Left ventricle myocardium inferior (tissue), 1 donor: ENCODE measurements around the gene KDM4C. TPM values are rescaled to one million over a fixed set of nuclear protein-coding genes. Genes with fewer than 3 reads are reported as not detected.
A peak's percentile ranks its signal among the peaks of the same experiment; 100 is the strongest.

Experiments used
- DNase-seq: peaks from one replicate; pipeline ENCODE4 v3.0.0-alpha.2; 2020
- H3K27ac ChIP-seq: fragments of 200-600 bp; replicated peaks from 2 replicates; pipeline ENCODE4 v1.8.0; 2021
- H3K27me3 ChIP-seq: fragments of 200-600 bp; 2 replicates; pipeline ENCODE4 v1.8.0; 2021; ENCODE audit warnings: low read depth
- H3K36me3 ChIP-seq: fragments of 200-600 bp; 2 replicates; pipeline ENCODE4 v1.8.0; 2021
- H3K4me1 ChIP-seq: fragments of 200-600 bp; 2 replicates; pipeline ENCODE4 v1.8.0; 2021
- H3K4me3 ChIP-seq: fragments of 200-600 bp; 2 replicates; pipeline ENCODE4 v1.8.0; 2021; ENCODE audit warnings: mild to moderate bottlenecking, moderate library complexity
- H3K9me3 ChIP-seq: fragments of 200-600 bp; replicated peaks from 2 replicates; pipeline ENCODE4 v1.8.0; 2021
- intact Hi-C: fragments of 100-400 bp; cut with micrococcal nuclease; formaldehyde crosslinking; loops from one replicate; pipeline ENCODE4 v1.11.0; 2022
- total RNA-seq: library from RNA; stranded (reverse); fragmentation: NEBNext Ultra II Directional; extraction: Animal tissue kit (Norgen Biotek cat#: 25700); gene quantifications from one replicate; pipeline ENCODE4 v1.2.1, GENCODE V29; 2021
- TF ChIP-seq, protein P1 (sequence below): fragments of 200-600 bp; IDR thresholded peaks from 2 replicates; pipeline ENCODE4 v1.8.0; 2021; ENCODE audit warnings: antibody characterized with exemption, mild to moderate bottlenecking, borderline replicate concordance
- donor health status: DM: no; HTN: yes; CAD: no; lungs with severe emphysema.

The KDM4C gene
- total RNA-seq, 1 donor from 2014 or later, result 14.1 TPM

- intact Hi-C loops, result no loop called here
- H3K27ac ChIP-seq, result no peak overlapping the region
- H3K36me3 ChIP-seq, result peaks cover 38% of the 10 kb centered on the region
Observed at GRCh38 chr9:7169717-7170389, 412.1 kb downstream of the KDM4C start.

GRCh38 chr9:7171396-7172153 is 413.8 kb downstream of the KDM4C start:
- DNase-seq, result no peak
- intact Hi-C loops, result no loop called here
- TF ChIP-seq, protein P1, sequence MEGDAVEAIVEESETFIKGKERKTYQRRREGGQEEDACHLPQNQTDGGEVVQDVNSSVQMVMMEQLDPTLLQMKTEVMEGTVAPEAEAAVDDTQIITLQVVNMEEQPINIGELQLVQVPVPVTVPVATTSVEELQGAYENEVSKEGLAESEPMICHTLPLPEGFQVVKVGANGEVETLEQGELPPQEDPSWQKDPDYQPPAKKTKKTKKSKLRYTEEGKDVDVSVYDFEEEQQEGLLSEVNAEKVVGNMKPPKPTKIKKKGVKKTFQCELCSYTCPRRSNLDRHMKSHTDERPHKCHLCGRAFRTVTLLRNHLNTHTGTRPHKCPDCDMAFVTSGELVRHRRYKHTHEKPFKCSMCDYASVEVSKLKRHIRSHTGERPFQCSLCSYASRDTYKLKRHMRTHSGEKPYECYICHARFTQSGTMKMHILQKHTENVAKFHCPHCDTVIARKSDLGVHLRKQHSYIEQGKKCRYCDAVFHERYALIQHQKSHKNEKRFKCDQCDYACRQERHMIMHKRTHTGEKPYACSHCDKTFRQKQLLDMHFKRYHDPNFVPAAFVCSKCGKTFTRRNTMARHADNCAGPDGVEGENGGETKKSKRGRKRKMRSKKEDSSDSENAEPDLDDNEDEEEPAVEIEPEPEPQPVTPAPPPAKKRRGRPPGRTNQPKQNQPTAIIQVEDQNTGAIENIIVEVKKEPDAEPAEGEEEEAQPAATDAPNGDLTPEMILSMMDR, result no peak
- Histone ChIP-seq H3K9me3 (no peaks in the 10 kb centered on the region), H3K4me1 (peaks cover 29% of the 10 kb centered on the region), H3K27ac (no peak overlapping the region), H3K27me3 (no peaks in the 10 kb centered on the region), H3K36me3 (peaks cover 32% of the 10 kb centered on the region), H3K4me3 (no peak overlapping the region)

More at GRCh38 chr9:7169717-7170389, 412.1 kb downstream of the KDM4C start:
- no peak overlapping the region for H3K4me3 ChIP-seq
- peaks cover 29% of the 10 kb centered on the region for H3K4me1 ChIP-seq
- no peak for DNase-seq
- no peaks in the 10 kb centered on the region for H3K27me3 ChIP-seq
- H3K9me3 ChIP-seq, result no peaks in the 10 kb centered on the region
- TF ChIP-seq, protein P1, result no peak

DNA sequence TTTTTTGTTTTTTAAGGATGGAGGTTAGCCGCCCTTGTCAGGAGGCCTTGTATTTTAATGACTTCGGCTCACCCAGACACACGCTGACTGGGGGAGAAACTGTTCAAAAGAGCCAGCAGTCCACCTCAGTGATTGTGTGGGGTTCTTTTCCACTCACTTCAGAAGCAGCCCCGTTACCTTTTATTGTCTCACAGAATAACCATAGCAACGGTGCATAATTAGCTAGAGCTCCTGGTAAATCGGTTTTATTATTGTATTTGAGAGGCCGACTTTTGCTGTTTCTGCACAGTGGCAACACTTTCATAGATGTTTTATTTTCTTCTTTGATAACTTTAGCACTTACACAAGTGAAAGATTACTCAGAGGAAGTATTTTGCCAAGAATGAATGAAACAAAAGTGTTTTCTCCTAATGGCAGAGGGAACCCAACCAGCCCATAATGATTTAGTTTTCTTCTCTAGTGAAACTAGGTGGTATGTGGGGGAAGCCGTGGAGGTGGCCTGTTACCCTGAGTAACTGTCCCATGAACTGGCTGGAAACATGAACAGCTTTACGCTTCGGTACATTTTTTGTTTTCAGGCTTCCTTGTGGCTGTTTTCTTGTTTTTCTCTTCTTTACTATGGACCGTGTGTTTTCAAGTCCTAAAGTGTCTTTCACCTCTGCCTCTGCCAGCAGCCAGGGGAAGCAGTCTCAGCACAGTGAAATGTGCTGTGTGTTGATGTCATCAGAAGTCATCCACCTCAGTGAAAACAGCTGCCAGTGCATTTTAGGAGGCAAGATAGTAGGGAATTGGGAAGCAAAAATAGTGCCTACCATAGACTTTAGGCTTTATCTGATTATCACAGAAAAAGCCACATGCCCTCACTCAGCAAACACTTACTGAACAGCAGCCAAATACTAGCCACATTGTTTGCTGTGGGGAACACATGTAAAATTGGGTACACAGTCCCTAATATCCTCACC is 414.7 kb downstream of the KDM4C start:
- intact Hi-C loops, result no loop called here
- no peak overlapping the region for H3K4me3 ChIP-seq
- TF ChIP-seq, protein P1, result no peak
- H3K4me1 ChIP-seq, result peaks cover 29% of the 10 kb centered on the region
- no peaks in the 10 kb centered on the region for H3K27me3 ChIP-seq
- peak overlapping the region; percentile 23 for H3K27ac ChIP-seq
- DNase-seq, result no peak
- H3K36me3 ChIP-seq, result peaks cover 29% of the 10 kb centered on the region
- H3K9me3 ChIP-seq, result no peaks in the 10 kb centered on the region

- intact Hi-C loops, result no loop called here
- no peak for DNase-seq
- Histone ChIP-seq H3K27me3 (no peaks in the 10 kb centered on the region), H3K36me3 (peaks cover 34% of the 10 kb centered on the region), H3K4me3 (no peak overlapping the region), H3K9me3 (no peaks in the 10 kb centered on the region), H3K4me1 (peaks cover 29% of the 10 kb centered on the region), H3K27ac (peak overlapping the region; percentile 23)
- TF ChIP-seq, protein P1, result no peak
Observed at GRCh38 chr9:7173139-7173538, 415.4 kb downstream of the KDM4C start.

DNA sequence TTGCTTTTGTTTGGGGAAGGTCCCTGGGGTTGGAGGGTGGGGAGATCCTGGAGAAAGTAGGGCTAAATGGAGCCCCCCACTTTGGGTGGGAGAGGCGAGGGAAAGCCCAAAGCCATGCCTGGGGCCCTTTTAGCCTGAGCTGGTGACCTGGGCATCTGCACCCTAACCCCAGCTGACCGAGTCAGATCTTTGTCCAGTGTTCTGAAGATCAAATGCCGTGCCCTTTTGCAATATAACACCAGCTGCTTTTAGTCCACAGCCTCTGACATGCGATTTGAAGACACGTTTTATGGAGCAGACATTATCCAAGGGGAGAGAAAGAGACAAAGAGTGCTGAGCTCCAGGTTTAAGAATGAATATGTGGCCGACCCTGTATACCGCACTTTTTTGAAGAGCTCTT is 416.5 kb downstream of the KDM4C start:
- intact Hi-C loops, result no loop called here
- TF ChIP-seq, protein P1, result no peak
- Histone ChIP-seq H3K27me3 (no peaks in the 10 kb centered on the region), H3K4me3 (no peak overlapping the region), H3K9me3 (no peaks in the 10 kb centered on the region), H3K36me3 (peaks cover 34% of the 10 kb centered on the region), H3K27ac (no peak overlapping the region), H3K4me1 (peaks cover 31% of the 10 kb centered on the region)
- DNase-seq, result no peak
